GM12878 (cell line): ENCODE results near the gene NEAT1. TPM values are rescaled to one million over a fixed set of nuclear protein-coding genes. Genes with fewer than 3 reads are reported as not detected.
A peak's percentile ranks its signal among the peaks of the same experiment; 100 is the strongest.

Experiments used
- microRNA counts: library from miRNA; unstranded; fragments of <30 nt; microRNA quantifications from one replicate; lab custom pipeline; 2016
- polyA plus RNA-seq, 11 experiments: library from polyadenylated mRNA; depleted of rRNA in 4 of 11; unstranded in 6 of 11; stranded (reverse) in 5 of 11; fragments of >200 nt; fragmentation: Nextera tagmentation in 4 of 11; fragmentation: Illumina TruSeq in 1 of 11; extraction: Ambion mirVana in 4 of 11; extraction: Trizol in 1 of 11; gene quantifications; 1 replicate in 1 of 11; 2 replicates in 10 of 11; pipeline versions ENCODE4 v1.2.1 to v1.2.3, GENCODE V29; 2011 to 2016; ENCODE audit warnings: inconsistent platforms in 2 of 11, missing spikeins in 2 of 11, low read depth in 1 of 11
- small RNA-seq: library from RNA; depleted of rRNA; stranded (forward); fragments of <200 nt; gene quantifications from one replicate; pipeline ENCODE3, GENCODE V24; 2014
- total RNA-seq, 4 experiments: library from RNA; depleted of rRNA in 3 of 4; stranded (reverse); fragments of >200 nt in 3 of 4; fragmentation: Illumina TruSeq in 1 of 4; extraction: Trizol in 1 of 4; gene quantifications; 2 replicates each; pipeline versions ENCODE4 v1.2.1 to v1.2.3, GENCODE V29; 2013 to 2021

NEAT1 gene
- total and polyA plus RNA-seq, 10 of the 15 experiments (the other 5 are each of a cell fraction or from before 2014, with no cell fraction given), result 13.6 to 328 (median 69.4) TPM

MicroRNAs encoded within 50 kb of the gene (microRNA counts, 767-probe panel; counts per million panel counts)
- microRNA hsa-miR-612 (lab: Ali Mortazavi, UCI), result 2,378 counts per million, percentile 82 among the panel's probes with 10 or more counts

Small RNA genes within 50 kb of the gene (small RNA-seq; reads per million reads assigned to genes)
- not detected for gene RF01684

Other genes starting within 250 kb of the NEAT1 start
Only the 7 nearest of the 18 such genes appear.
- gene CDC42EP2, start 107.9 kb upstream of the NEAT1 start, total RNA-seq (2014; rRNA removed), result 0.44 TPM in 1 of 2 replicates, not detected in the other
- gene CDC42EP2, start 107.9 kb upstream of the NEAT1 start, total RNA-seq (2014; rRNA removed; fragmentation: Illumina TruSeq; extraction: Trizol), result 0.23 TPM in 1 of 2 replicates, not detected in the other
- 0.66 and 1.2 TPM in 2 replicates for gene CDC42EP2, start 107.9 kb upstream of the NEAT1 start, total RNA-seq (2021)
- gene CDC42EP2, start 107.9 kb upstream of the NEAT1 start, polyA plus RNA-seq (2011; rRNA removed), result 0.03 TPM in 1 of 2 replicates, not detected in the other
- 0.06 TPM in 1 of 2 replicates, not detected in the other for gene CDC42EP2, start 107.9 kb upstream of the NEAT1 start, polyA plus RNA-seq (2014; fragmentation: Illumina TruSeq; extraction: Trizol)
- under 1 TPM in 1 of 2 experiments, not detected in 1; 0.07 TPM for gene CDC42EP2, start 107.9 kb upstream of the NEAT1 start, polyA plus RNA-seq (2014; fragmentation: Nextera tagmentation; extraction: Ambion mirVana)
- gene CDC42EP2, start 107.9 kb upstream of the NEAT1 start, polyA plus RNA-seq (2014; rRNA removed), result 0.12 and 0.41 TPM in 2 replicates
- under 1 TPM; 0.09 to 0.13 TPM for gene CDC42EP2, start 107.9 kb upstream of the NEAT1 start, polyA plus RNA-seq (2016; fragmentation: Nextera tagmentation; extraction: Ambion mirVana)
- gene DPF2, start 88.9 kb upstream of the NEAT1 start, total RNA-seq (2014; rRNA removed), result 34.0 and 36.2 TPM in 2 replicates
- gene DPF2, start 88.9 kb upstream of the NEAT1 start, total RNA-seq (2014; rRNA removed; fragmentation: Illumina TruSeq; extraction: Trizol), result 27.5 and 27.9 TPM in 2 replicates
- gene DPF2, start 88.9 kb upstream of the NEAT1 start, total RNA-seq (2021), result 49.2 and 57.3 TPM in 2 replicates
- gene DPF2, start 88.9 kb upstream of the NEAT1 start, polyA plus RNA-seq (2011; rRNA removed), result 24.3 and 29.4 TPM in 2 replicates
- 44.0 and 54.1 TPM in 2 replicates for gene DPF2, start 88.9 kb upstream of the NEAT1 start, polyA plus RNA-seq (2014; fragmentation: Illumina TruSeq; extraction: Trizol)
- gene DPF2, start 88.9 kb upstream of the NEAT1 start, polyA plus RNA-seq (2014; fragmentation: Nextera tagmentation; extraction: Ambion mirVana), result 10 to 100 TPM; 14.7 to 15.0 TPM
- gene DPF2, start 88.9 kb upstream of the NEAT1 start, polyA plus RNA-seq (2014; rRNA removed), result 32.0 and 33.1 TPM in 2 replicates
- gene DPF2, start 88.9 kb upstream of the NEAT1 start, polyA plus RNA-seq (2016; fragmentation: Nextera tagmentation; extraction: Ambion mirVana), result 10 to 100 TPM; 56.8 to 60.0 TPM
- gene TIGD3, start 68.0 kb upstream of the NEAT1 start, total RNA-seq (2014; rRNA removed), result 1.3 and 1.4 TPM in 2 replicates
- 0.18 and 0.49 TPM in 2 replicates for gene TIGD3, start 68.0 kb upstream of the NEAT1 start, total RNA-seq (2014; rRNA removed; fragmentation: Illumina TruSeq; extraction: Trizol)
- 1.2 and 1.3 TPM in 2 replicates for gene TIGD3, start 68.0 kb upstream of the NEAT1 start, total RNA-seq (2021)
- 0.20 and 0.41 TPM in 2 replicates for gene TIGD3, start 68.0 kb upstream of the NEAT1 start, polyA plus RNA-seq (2011; rRNA removed)
- 0.25 and 0.52 TPM in 2 replicates for gene TIGD3, start 68.0 kb upstream of the NEAT1 start, polyA plus RNA-seq (2014; fragmentation: Illumina TruSeq; extraction: Trizol)
- under 1 TPM; 0.13 TPM for gene TIGD3, start 68.0 kb upstream of the NEAT1 start, polyA plus RNA-seq (2014; fragmentation: Nextera tagmentation; extraction: Ambion mirVana)
- gene TIGD3, start 68.0 kb upstream of the NEAT1 start, polyA plus RNA-seq (2014; rRNA removed), result 0.66 and 1.00 TPM in 2 replicates
- gene TIGD3, start 68.0 kb upstream of the NEAT1 start, polyA plus RNA-seq (2016; fragmentation: Nextera tagmentation; extraction: Ambion mirVana), result under 1 TPM; 0.64 to 0.95 TPM
- gene SLC25A45, start 40.2 kb upstream of the NEAT1 start, total RNA-seq (2014; rRNA removed), result 19.4 and 22.8 TPM in 2 replicates
- gene SLC25A45, start 40.2 kb upstream of the NEAT1 start, total RNA-seq (2014; rRNA removed; fragmentation: Illumina TruSeq; extraction: Trizol), result 10.8 and 13.1 TPM in 2 replicates
- gene SLC25A45, start 40.2 kb upstream of the NEAT1 start, total RNA-seq (2021), result 28.6 and 29.1 TPM in 2 replicates
- 9.2 and 15.4 TPM in 2 replicates for gene SLC25A45, start 40.2 kb upstream of the NEAT1 start, polyA plus RNA-seq (2011; rRNA removed)
- gene SLC25A45, start 40.2 kb upstream of the NEAT1 start, polyA plus RNA-seq (2014; fragmentation: Illumina TruSeq; extraction: Trizol), result 15.5 and 17.8 TPM in 2 replicates
- 1 to 10 TPM; 4.1 to 9.7 TPM for gene SLC25A45, start 40.2 kb upstream of the NEAT1 start, polyA plus RNA-seq (2014; fragmentation: Nextera tagmentation; extraction: Ambion mirVana)
- 33.7 and 35.5 TPM in 2 replicates for gene SLC25A45, start 40.2 kb upstream of the NEAT1 start, polyA plus RNA-seq (2014; rRNA removed)
- 10 to 100 TPM; 31.0 to 35.2 TPM for gene SLC25A45, start 40.2 kb upstream of the NEAT1 start, polyA plus RNA-seq (2016; fragmentation: Nextera tagmentation; extraction: Ambion mirVana)
- 40.9 and 47.5 TPM in 2 replicates for gene FRMD8, start 36.2 kb upstream of the NEAT1 start, total RNA-seq (2014; rRNA removed)
- 12.2 and 14.3 TPM in 2 replicates for gene FRMD8, start 36.2 kb upstream of the NEAT1 start, total RNA-seq (2014; rRNA removed; fragmentation: Illumina TruSeq; extraction: Trizol)
- gene FRMD8, start 36.2 kb upstream of the NEAT1 start, total RNA-seq (2021), result 65.1 and 69.4 TPM in 2 replicates
- 8.0 and 18.4 TPM in 2 replicates for gene FRMD8, start 36.2 kb upstream of the NEAT1 start, polyA plus RNA-seq (2011; rRNA removed)
- gene FRMD8, start 36.2 kb upstream of the NEAT1 start, polyA plus RNA-seq (2014; fragmentation: Illumina TruSeq; extraction: Trizol), result 6.6 and 14.0 TPM in 2 replicates
- gene FRMD8, start 36.2 kb upstream of the NEAT1 start, polyA plus RNA-seq (2014; fragmentation: Nextera tagmentation; extraction: Ambion mirVana), result 1 to 10 TPM; 8.3 TPM
- 53.8 and 55.9 TPM in 2 replicates for gene FRMD8, start 36.2 kb upstream of the NEAT1 start, polyA plus RNA-seq (2014; rRNA removed)
- gene FRMD8, start 36.2 kb upstream of the NEAT1 start, polyA plus RNA-seq (2016; fragmentation: Nextera tagmentation; extraction: Ambion mirVana), result 10 to 100 TPM; 37.7 to 42.4 TPM
- 1,917 and 1,986 TPM in 2 replicates for gene MALAT1, start 76.2 kb downstream of the NEAT1 start, total RNA-seq (2014; rRNA removed)
- gene MALAT1, start 76.2 kb downstream of the NEAT1 start, total RNA-seq (2014; rRNA removed; fragmentation: Illumina TruSeq; extraction: Trizol), result 2,052 and 2,660 TPM in 2 replicates
- gene MALAT1, start 76.2 kb downstream of the NEAT1 start, total RNA-seq (2021), result 3,939 and 4,883 TPM in 2 replicates
- 659 and 901 TPM in 2 replicates for gene MALAT1, start 76.2 kb downstream of the NEAT1 start, polyA plus RNA-seq (2011; rRNA removed)
- 448 and 686 TPM in 2 replicates for gene MALAT1, start 76.2 kb downstream of the NEAT1 start, polyA plus RNA-seq (2014; fragmentation: Illumina TruSeq; extraction: Trizol)
- gene MALAT1, start 76.2 kb downstream of the NEAT1 start, polyA plus RNA-seq (2014; fragmentation: Nextera tagmentation; extraction: Ambion mirVana), result 1,000 to 10,000 TPM; 1,593 to 8,160 TPM
- gene MALAT1, start 76.2 kb downstream of the NEAT1 start, polyA plus RNA-seq (2014; rRNA removed), result 1,421 and 1,643 TPM in 2 replicates
- gene MALAT1, start 76.2 kb downstream of the NEAT1 start, polyA plus RNA-seq (2016; fragmentation: Nextera tagmentation; extraction: Ambion mirVana), result 1,000 to 10,000 TPM; 6,201 to 6,497 TPM
- 75.1 and 82.7 TPM in 2 replicates for gene SCYL1, start 102.3 kb downstream of the NEAT1 start, total RNA-seq (2014; rRNA removed)
- 25.9 and 29.3 TPM in 2 replicates for gene SCYL1, start 102.3 kb downstream of the NEAT1 start, total RNA-seq (2014; rRNA removed; fragmentation: Illumina TruSeq; extraction: Trizol)
- gene SCYL1, start 102.3 kb downstream of the NEAT1 start, total RNA-seq (2021), result 66.7 and 67.8 TPM in 2 replicates
- gene SCYL1, start 102.3 kb downstream of the NEAT1 start, polyA plus RNA-seq (2011; rRNA removed), result 17.8 and 43.1 TPM in 2 replicates
- 6.9 and 32.5 TPM in 2 replicates for gene SCYL1, start 102.3 kb downstream of the NEAT1 start, polyA plus RNA-seq (2014; fragmentation: Illumina TruSeq; extraction: Trizol)
- 1 to 10 TPM in 1 of 2 experiments, under 1 TPM in 1; 0.80 to 6.3 TPM for gene SCYL1, start 102.3 kb downstream of the NEAT1 start, polyA plus RNA-seq (2014; fragmentation: Nextera tagmentation; extraction: Ambion mirVana)
- 68.0 and 74.6 TPM in 2 replicates for gene SCYL1, start 102.3 kb downstream of the NEAT1 start, polyA plus RNA-seq (2014; rRNA removed)
- 10 to 100 TPM; 59.2 to 65.4 TPM for gene SCYL1, start 102.3 kb downstream of the NEAT1 start, polyA plus RNA-seq (2016; fragmentation: Nextera tagmentation; extraction: Ambion mirVana)